Pancreas (tissue), 10 donors: ENCODE data around the gene NSG1. TPM values are rescaled to one million over a fixed set of nuclear protein-coding genes. Genes with fewer than 3 reads are reported as not detected.

ENCODE experiments used
- ATAC-seq, 4 donors: fragments of 200-7000 bp; cut with Tn5 transposase; one replicate each; pipeline versions ENCODE4 v1.8.0 to v1.9.1; 2020; ENCODE audit warnings: mild to moderate bottlenecking in 4 of 4, moderate library complexity in 4 of 4
- DNase-seq, 6 donors: peaks; one replicate each; pipeline ENCODE4 v3.0.0-alpha.2; 2020
- FAIRE-seq: peaks from 2 replicates; lab custom pipeline; 2012; peaks lifted over from hg19 to GRCh38; lab: Jason Lieb, UNC
- H3K27ac ChIP-seq, 4 donors: fragments of 200-600 bp; sonication (generic); 1 replicate in 3 of 4; 2 replicates in 1 of 4; pipeline versions ENCODE4 v1.5.0 to v1.8.0; 2020
- H3K27me3 ChIP-seq, 4 donors: fragments of 200-600 bp; one replicate each; pipeline ENCODE4 v1.8.0; 2021
- H3K36me3 ChIP-seq, 3 donors: fragments of 200-600 bp; sonication (generic) in 1 of 3; one replicate each; pipeline versions ENCODE4 v1.5.0 to v1.8.0; 2020 to 2021
- H3K4me1 ChIP-seq, 3 donors: fragments of 200-600 bp; one replicate each; pipeline ENCODE4 v1.8.0; 2021
- H3K4me3 ChIP-seq, 4 donors: fragments of 200-600 bp; sonication (generic) in 2 of 4; one replicate each; pipeline versions ENCODE4 v1.5.0 to v1.8.0; 2020 to 2021
- H3K9me3 ChIP-seq, 4 donors: fragments of 200-600 bp; one replicate each; pipeline ENCODE4 v1.8.0; 2021
- WGBS, 2 donors: extraction: QIAGEN DNeasy Blood & Tissue Kit; methylation state at CpG; one replicate each; pipeline ENCODE4 v1.1.7; 2013; 5-methylcytosine and 5-hydroxymethylcytosine counted together
- intact Hi-C, 3 donors: fragments of 100-400 bp; cut with DNase I; formaldehyde crosslinking; loops; one replicate each; pipeline versions ENCODE4 v1.11.1 to v1.14.2; 2022
- polyA plus RNA-seq, 2 donors: library from polyadenylated mRNA; stranded (reverse); fragments of 200-250 nt; gene quantifications; one replicate each; pipeline ENCODE4 v1.2.3, GENCODE V29; 2013
- total RNA-seq, 6 donors: library from RNA; stranded (reverse); fragmentation: NEBNext Ultra II Directional in 4 of 6; extraction: Animal tissue kit (Norgen Biotek cat#: 25700) in 4 of 6; gene quantifications; one replicate each; pipeline versions ENCODE4 v1.2.1 to v1.2.4, GENCODE V29; 2021 to 2023
- TF ChIP-seq, protein P1 (sequence below), 4 donors: fragments of 200-600 bp; sonication (generic) in 3 of 4; IDR thresholded peaks; one replicate each; pipeline versions ENCODE4 v1.5.0 to v1.8.0; 2021; ENCODE audit warnings: antibody characterized with exemption in 4 of 4
- donor health status: healthy with polysubstance abuse.
- donor health status: DM: no; HTN: no; CAD: no; lungs with moderate emphysema.
- donor health status: DM: no; HTN: no; CAD: no.
- donor health status: control.
- donor health status: control.
- donor health status: Bipolar disorder and iron deficiency.
- donor health status: DM: yes; HTN: yes; CAD: no.
- donor health status: DM: no; HTN: no; CAD: no.
- donor health status: DM: no; HTN: no; CAD: no.
- donor health status: DM: yes; HTN: yes; CAD: no.

NSG1 gene
- total and polyA plus RNA-seq, 8 donors, result 0.28 to 10.1 (median 1.1) TPM

DNA sequence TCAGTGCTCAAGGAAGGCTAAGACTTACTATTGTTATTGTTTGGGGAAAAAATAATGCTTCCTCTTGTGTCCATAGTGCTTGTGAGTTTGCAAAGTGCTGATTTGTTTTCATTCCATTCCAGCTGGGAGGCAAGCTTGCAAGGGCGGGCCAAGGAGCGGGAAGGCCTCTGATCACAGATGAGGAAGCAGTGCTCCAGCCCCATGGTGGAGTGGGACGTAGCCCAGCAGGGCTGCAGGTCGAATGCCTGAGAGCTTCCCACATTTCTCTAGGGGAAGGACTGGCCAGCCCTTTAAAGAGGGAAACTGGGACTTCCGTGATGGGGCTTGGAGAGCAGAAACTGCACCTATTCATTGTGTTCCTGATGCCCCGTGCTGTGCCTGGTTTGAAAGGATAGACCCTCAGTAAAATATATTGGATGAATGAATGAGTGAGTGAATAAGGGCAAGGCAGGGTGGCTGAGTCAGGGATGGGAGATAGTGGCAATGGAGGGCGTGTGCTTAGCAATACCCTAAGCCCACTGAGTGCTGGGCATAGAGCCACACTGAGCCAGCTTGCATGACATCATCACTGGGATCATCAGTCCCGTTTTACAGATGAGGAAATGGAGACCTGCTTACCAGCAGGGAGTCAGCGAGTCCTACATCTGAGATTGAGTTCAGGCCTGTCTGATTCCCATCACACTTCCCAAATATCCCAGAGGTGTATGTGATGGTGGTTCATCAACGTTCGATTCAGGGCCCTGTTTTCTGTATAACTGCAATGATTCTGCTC is 17.9 kb upstream of the NSG1 start:
- intact Hi-C loops, result no loop called here
- no peak for ATAC-seq
- FAIRE-seq, result no peak
- TF ChIP-seq, protein P1, sequence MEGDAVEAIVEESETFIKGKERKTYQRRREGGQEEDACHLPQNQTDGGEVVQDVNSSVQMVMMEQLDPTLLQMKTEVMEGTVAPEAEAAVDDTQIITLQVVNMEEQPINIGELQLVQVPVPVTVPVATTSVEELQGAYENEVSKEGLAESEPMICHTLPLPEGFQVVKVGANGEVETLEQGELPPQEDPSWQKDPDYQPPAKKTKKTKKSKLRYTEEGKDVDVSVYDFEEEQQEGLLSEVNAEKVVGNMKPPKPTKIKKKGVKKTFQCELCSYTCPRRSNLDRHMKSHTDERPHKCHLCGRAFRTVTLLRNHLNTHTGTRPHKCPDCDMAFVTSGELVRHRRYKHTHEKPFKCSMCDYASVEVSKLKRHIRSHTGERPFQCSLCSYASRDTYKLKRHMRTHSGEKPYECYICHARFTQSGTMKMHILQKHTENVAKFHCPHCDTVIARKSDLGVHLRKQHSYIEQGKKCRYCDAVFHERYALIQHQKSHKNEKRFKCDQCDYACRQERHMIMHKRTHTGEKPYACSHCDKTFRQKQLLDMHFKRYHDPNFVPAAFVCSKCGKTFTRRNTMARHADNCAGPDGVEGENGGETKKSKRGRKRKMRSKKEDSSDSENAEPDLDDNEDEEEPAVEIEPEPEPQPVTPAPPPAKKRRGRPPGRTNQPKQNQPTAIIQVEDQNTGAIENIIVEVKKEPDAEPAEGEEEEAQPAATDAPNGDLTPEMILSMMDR (IDR thresholded peaks at IDR 0.05), result no peak
- H3K4me3 ChIP-seq, result no peak overlapping the region
- H3K4me1 ChIP-seq, result no peaks in the 10 kb centered on the region
- 66 to 75% methylated on average over 11 of the region's 11 CpGs for WGBS, 2 donors
- no peak overlapping the region for H3K27ac ChIP-seq
- no peaks in the 10 kb centered on the region for H3K9me3 ChIP-seq
- H3K27me3 ChIP-seq, result no peaks in the 10 kb centered on the region
- no peak for DNase-seq
- H3K36me3 ChIP-seq, result no peaks in the 10 kb centered on the region

DNA sequence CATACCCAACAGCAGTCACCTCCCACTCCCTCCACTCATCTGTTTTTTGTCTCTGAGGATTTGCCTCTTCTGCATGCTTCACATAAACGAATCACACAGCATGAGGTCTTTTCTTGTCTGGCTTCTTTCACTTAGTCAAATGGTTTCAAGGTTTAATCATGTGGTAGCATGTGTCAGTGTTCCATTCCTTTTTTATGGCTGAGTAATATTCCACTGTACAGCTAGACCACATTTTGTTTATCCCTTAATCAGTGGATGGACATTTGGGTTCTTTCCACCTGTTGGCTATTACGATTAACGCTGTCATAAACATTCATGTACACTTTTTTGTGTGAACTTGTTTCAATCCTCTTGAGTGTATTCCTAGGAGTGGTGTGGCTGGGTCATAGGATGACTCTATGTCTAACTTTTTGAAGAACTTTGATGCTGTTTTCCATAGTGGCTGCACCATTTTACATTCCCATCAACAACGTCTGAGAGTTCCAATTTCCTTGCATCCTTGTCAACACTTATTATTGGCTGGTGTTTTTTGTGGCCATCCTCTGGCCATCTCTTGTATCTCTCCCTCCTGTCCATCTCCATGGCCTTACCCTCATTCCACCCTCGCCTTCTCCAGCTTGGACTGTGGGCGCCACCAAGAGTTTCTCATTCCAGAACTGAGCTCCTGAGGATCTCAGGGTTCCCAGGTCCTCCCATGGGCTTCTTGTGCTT is 12.4 kb upstream of the NSG1 start:
- Histone ChIP-seq H3K4me3 (no peak overlapping the region), H3K9me3 (no peaks in the 10 kb centered on the region), H3K27ac (no peak overlapping the region), H3K36me3 (no peaks in the 10 kb centered on the region), H3K4me1 (no peaks in the 10 kb centered on the region), H3K27me3 (no peaks in the 10 kb centered on the region)
- TF ChIP-seq, protein P1 (IDR thresholded peaks at IDR 0.05), result no peak
- ATAC-seq (no peak), FAIRE-seq (no peak), DNase-seq (no peak)
- intact Hi-C loops, result no loop called here
- WGBS, 2 donors, result 63 to 81% methylated on average over 6 of the region's 6 CpGs

DNA sequence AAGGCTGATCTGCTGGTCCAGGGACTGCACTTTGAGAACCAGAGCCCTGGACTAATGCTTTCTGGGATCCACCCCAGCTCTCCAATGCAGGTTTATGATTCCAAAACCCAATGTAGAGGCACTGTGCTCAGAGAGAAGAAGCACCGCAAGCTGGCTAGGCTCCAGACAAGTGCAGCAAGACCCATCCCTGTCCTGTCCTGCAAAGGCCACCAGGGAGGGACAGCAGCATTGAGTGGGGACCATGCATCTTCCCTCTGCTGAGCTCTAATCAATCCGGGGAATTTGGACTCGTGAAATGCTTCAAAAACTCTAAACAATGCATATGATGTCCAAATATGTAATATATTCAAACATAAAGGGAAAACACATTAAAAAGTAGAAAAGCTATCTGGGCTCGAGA is 10.8 kb upstream of the NSG1 start:
- no peaks in the 10 kb centered on the region for H3K9me3 ChIP-seq
- WGBS, 2 donors, result 54 to 63% methylated on average over 4 of the region's 4 CpGs
- no peaks in the 10 kb centered on the region for H3K4me1 ChIP-seq
- FAIRE-seq, result no peak
- H3K27ac ChIP-seq, result no peak overlapping the region
- TF ChIP-seq, protein P1 (IDR thresholded peaks at IDR 0.05), result no peak
- no peaks in the 10 kb centered on the region for H3K27me3 ChIP-seq
- no peak for ATAC-seq
- H3K4me3 ChIP-seq, result no peak overlapping the region
- H3K36me3 ChIP-seq, result no peaks in the 10 kb centered on the region
- intact Hi-C loops, result no loop called here
- DNase-seq, result no peak

DNA sequence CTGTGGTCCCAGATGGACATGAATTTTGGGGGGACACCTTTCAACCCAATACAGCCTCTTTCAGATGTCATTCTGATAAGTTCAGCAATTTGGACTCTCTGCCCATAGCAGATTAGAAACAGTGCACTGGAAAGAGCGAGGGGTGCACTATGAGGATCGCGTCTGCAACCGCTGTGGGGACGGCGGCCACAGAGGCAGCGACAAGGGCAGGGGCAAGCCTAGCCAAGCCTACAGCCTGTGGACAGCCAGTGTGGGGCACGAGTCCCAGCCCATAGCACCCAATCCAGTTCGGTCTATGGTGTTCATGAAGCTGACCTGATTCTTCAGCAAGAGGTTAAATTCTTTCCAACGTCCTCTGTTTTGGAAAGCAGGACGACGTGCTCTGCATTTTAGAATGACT is 9.7 kb upstream of the NSG1 start:
- WGBS, 2 donors, result 70 to 77% methylated on average over 12 of the region's 12 CpGs
- Histone ChIP-seq H3K9me3 (no peaks in the 10 kb centered on the region), H3K27me3 (no peaks in the 10 kb centered on the region), H3K4me3 (no peak overlapping the region), H3K27ac (no peak overlapping the region), H3K4me1 (no peaks in the 10 kb centered on the region), H3K36me3 (no peaks in the 10 kb centered on the region)
- intact Hi-C loops, result no loop called here
- FAIRE-seq (no peak), DNase-seq (no peak), ATAC-seq (no peak)
- TF ChIP-seq, protein P1 (IDR thresholded peaks at IDR 0.05), result no peak
